ENCODE data around the gene ADM2.

- TF ChIP-seq CTCF (IDR thresholded peaks at IDR 0.05; ENCODE audit: poor library complexity): no peak
- no peak for TF ChIP-seq EZH2 (IDR thresholded peaks at IDR 0.05; ENCODE audit: borderline replicate concordance)
- TF ChIP-seq EZH2phosphoT487 (IDR thresholded peaks at IDR 0.05; ENCODE audit: low read depth, severe bottlenecking, unreplicated experiment): no peak
These were observed 46.5 kb upstream of the ADM2 start for GRCh38 chr22:50434849-50435248.

Measured in hepatocyte (in vitro differentiated cells).